Mesendoderm (in vitro differentiated cells): ENCODE results near the gene LLCFC1. TPM values are rescaled to one million over a fixed set of nuclear protein-coding genes. Genes with fewer than 3 reads are reported as not detected.

Experiments used
- DNase-seq: peaks from one replicate; pipeline ENCODE4 v3.0.0; 2013
- H2AK5ac ChIP-seq: 2 replicates; pipeline ENCODE4 v1.6.1; 2013; ENCODE audit warnings: low read length, inconsistent platforms
- H2BK120ac ChIP-seq: 2 replicates; pipeline ENCODE4 v1.6.1; 2013; ENCODE audit warnings: low read depth, mild to moderate bottlenecking, low read length, moderate library complexity, mixed read lengths
- H2BK15ac ChIP-seq: replicated peaks from 2 replicates; pipeline ENCODE4 v1.6.1; 2013; ENCODE audit warnings: low read depth, mild to moderate bottlenecking, moderate library complexity
- H2BK5ac ChIP-seq: 2 replicates; pipeline ENCODE4 v1.6.1; 2013; ENCODE audit warnings: low read length, inconsistent platforms
- H3K18ac ChIP-seq: 2 replicates; pipeline ENCODE4 v1.6.1; 2013; ENCODE audit warnings: mild to moderate bottlenecking, low read length, mixed read lengths
- H3K23ac ChIP-seq: one replicate; pipeline ENCODE4 v1.6.1; 2013; ENCODE audit warnings: low read length
- H3K27ac ChIP-seq: 2 replicates; pipeline ENCODE4 v1.5.1; 2013; ENCODE audit warnings: low read depth, mild to moderate bottlenecking, inconsistent platforms, low read length, moderate library complexity
- H3K27me3 ChIP-seq: 2 replicates; pipeline ENCODE4 v1.6.1; 2013; ENCODE audit warnings: low read length, control low read depth, mild to moderate bottlenecking, inconsistent platforms; ENCODE audit not compliant: insufficient read depth, poor library complexity
- H3K36me3 ChIP-seq: 2 replicates; pipeline ENCODE4 v1.6.1; 2013; ENCODE audit warnings: low read length, inconsistent platforms; ENCODE audit not compliant: control insufficient read depth, insufficient read depth
- H3K4ac ChIP-seq: one replicate; pipeline ENCODE4 v1.6.1; 2013; ENCODE audit warnings: low read depth, mild to moderate bottlenecking, low read length, moderate library complexity
- H3K4me1 ChIP-seq: 2 replicates; pipeline ENCODE4 v1.6.1; 2013; ENCODE audit warnings: low read depth, low read length, inconsistent platforms; ENCODE audit not compliant: control insufficient read depth
- H3K4me2 ChIP-seq: 2 replicates; pipeline ENCODE4 v1.6.1; 2013; ENCODE audit warnings: low read length
- H3K4me3 ChIP-seq: 2 replicates; pipeline ENCODE4 v1.5.1; 2013; ENCODE audit warnings: mild to moderate bottlenecking, low read length
- H3K56ac ChIP-seq: one replicate; pipeline ENCODE4 v1.6.1; 2013; ENCODE audit warnings: low read length
- H3K79me1 ChIP-seq: 2 replicates; pipeline ENCODE4 v1.6.1; 2013; ENCODE audit warnings: low read length, inconsistent platforms
- H3K79me2 ChIP-seq: 2 replicates; pipeline ENCODE4 v1.6.1; 2013; ENCODE audit warnings: mild to moderate bottlenecking, low read length; ENCODE audit not compliant: control insufficient read depth, insufficient read depth
- H3K9ac ChIP-seq: 2 replicates; pipeline ENCODE4 v1.6.1; 2013; ENCODE audit warnings: low read length, inconsistent platforms
- H4K5ac ChIP-seq: one replicate; pipeline ENCODE4 v1.6.1; 2013; ENCODE audit warnings: low read length
- H4K8ac ChIP-seq: one replicate; pipeline ENCODE4 v1.6.1; 2013; ENCODE audit warnings: low read depth, mild to moderate bottlenecking, control low read depth, low read length, moderate library complexity
- WGBS: extraction: QIAGEN DNeasy Blood & Tissue Kit; methylation state at CpG from one replicate; pipeline ENCODE4 v1.1.7; 2013; ENCODE audit warnings: low lambda C conversion rate, missing lambda C conversion rate; ENCODE audit not compliant: insufficient coverage; ENCODE audit errors: extremely low coverage; 5-methylcytosine and 5-hydroxymethylcytosine counted together
- polyA plus RNA-seq, 2 experiments: library from polyadenylated mRNA; stranded (reverse); fragments of 200-250 nt; gene quantifications; one replicate each; pipeline ENCODE4 v1.2.3, GENCODE V29; 2013

Gene LLCFC1
- polyA plus RNA-seq (2013, experiment 1 of 2), result not detected
- not detected for polyA plus RNA-seq (2013, experiment 2 of 2)

DNA sequence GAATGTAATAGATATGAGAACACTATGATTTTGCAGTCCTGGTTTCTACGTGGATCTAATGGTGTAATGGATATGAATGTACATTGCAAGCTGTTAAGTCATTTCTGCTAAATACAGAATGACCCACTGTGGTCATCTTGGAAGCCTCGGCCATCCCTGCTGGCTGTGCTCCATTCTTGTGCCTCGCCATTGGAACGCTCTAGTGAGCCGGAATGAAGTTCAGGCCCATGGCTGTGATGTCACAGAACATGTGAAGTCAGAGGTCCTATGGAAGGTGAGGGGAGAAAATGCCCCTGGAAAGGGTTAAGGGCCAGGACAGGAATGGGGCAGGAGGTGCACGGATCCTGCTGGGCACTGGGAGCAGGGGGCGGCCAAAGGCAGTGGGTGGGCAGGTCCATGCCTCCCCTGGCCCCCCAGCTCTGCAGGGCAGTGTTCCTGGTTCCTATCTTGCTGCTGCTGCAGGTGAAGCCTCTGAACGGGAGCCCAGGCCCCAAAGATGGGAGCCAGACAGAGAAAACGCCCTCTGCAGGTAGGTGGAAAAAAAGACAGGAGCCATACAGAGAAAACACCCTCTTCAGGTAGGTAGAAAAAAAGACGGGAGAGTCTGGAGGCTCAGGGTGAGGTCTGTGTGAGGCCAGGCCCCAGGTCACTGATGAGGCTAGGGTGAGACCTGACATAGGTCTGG is at the start of gene LLCFC1:
Gene LLCFC1 (plus strand): TSS at position 259 of the 685 bp plus-strand sequence. CDS start 138 bp downstream, at position 397.
- no peak within 1 kb of the TSS for H3K4ac ChIP-seq
- no peak within 1 kb of the TSS for H3K9ac ChIP-seq
- H4K5ac ChIP-seq, result no peak within 1 kb of the TSS
- no peak within 1 kb of the TSS for H3K4me3 ChIP-seq
- no peak within 1 kb of the TSS for H3K4me2 ChIP-seq
- H2BK5ac ChIP-seq, result no peak within 1 kb of the TSS
- H2BK15ac ChIP-seq, result no peak within 1 kb of the TSS
- no peaks in the 10 kb centered on the region for H3K4me1 ChIP-seq
- H3K56ac ChIP-seq, result no peak within 1 kb of the TSS
- no peak within 1 kb of the TSS for H2BK120ac ChIP-seq
- H3K79me2 ChIP-seq, result no peaks in the 10 kb centered on the region
- peak within 1 kb of the TSS; percentile 74 for H3K23ac ChIP-seq
- no CpG with 5 or more reads among the region's 10 CpGs for WGBS
- no peaks in the 10 kb centered on the region for H3K36me3 ChIP-seq
- DNase-seq, result peak; percentile 86
- no peak within 1 kb of the TSS for H3K27ac ChIP-seq
- no peaks in the 10 kb centered on the region for H3K79me1 ChIP-seq
- no peak within 1 kb of the TSS for H3K18ac ChIP-seq
- H3K27me3 ChIP-seq, result no peaks in the 10 kb centered on the region
- H2AK5ac ChIP-seq, result no peak within 1 kb of the TSS
- no peak within 1 kb of the TSS for H4K8ac ChIP-seq

DNA sequence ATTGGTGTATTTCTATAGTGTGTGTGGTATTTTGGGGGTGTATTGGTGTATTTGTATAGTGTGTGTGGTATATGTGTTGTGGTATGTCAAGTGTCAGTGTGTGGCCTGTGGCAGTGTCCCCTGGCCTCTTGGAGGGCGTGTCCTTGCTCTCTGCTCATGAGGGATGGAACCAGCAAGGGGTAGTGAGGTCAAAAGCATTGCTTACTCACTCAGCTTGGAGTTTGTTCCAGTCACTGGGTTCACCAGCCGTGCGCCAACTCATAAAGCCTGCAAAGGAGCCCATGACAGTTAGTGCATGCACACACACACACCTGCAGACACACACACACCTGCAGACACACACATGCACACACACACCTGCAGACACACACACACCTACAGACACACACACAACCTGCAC is 49.5 kb upstream of the LLCFC1 start:
- WGBS, result no CpG with 5 or more reads among the region's 3 CpGs

DNA sequence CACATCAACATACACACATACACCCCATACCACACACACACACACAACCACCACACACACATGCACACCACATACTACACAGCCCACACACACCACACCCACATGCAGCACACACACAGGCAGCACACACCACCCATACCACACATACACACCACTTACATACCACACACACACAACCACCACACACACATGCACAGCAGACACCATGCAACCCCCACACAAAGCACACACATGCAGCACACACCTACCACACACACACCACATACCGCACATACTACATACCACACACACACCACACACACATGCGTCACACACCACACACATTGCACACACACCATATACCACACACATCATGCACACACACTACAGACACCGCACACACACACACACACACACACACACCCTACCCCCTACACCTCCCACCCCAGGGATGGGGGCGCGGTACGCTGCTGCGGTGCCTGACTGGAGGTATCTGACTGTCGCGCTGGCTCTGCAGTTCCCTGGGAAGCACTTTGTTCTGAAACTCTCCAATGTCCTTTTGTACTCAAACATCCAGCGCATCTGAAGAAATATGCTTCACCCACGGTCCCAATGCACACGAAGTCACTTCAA is 48.3 kb upstream of the LLCFC1 start:
- WGBS, result no CpG with 5 or more reads among the region's 12 CpGs
- Histone ChIP-seq H2BK15ac (no peak overlapping the region), H3K4me1 (no peaks in the 10 kb centered on the region), H4K5ac (no peak overlapping the region), H3K23ac (no peak overlapping the region), H3K4me2 (no peak overlapping the region), H3K27ac (no peak overlapping the region), H2AK5ac (no peak overlapping the region), H3K18ac (no peak overlapping the region), H3K9ac (no peak overlapping the region), H3K79me2 (no peaks in the 10 kb centered on the region), H3K4ac (no peak overlapping the region), H3K36me3 (no peaks in the 10 kb centered on the region), H3K27me3 (no peaks in the 10 kb centered on the region), H3K4me3 (no peak overlapping the region), H2BK5ac (no peak overlapping the region), H4K8ac (no peak overlapping the region), H3K56ac (no peak overlapping the region), H2BK120ac (no peak overlapping the region), H3K79me1 (no peaks in the 10 kb centered on the region)
- no peak for DNase-seq

More for the DNA sequence above, 49.5 kb upstream of the LLCFC1 start:
- no peak overlapping the region for H4K8ac ChIP-seq
- no peaks in the 10 kb centered on the region for H3K4me1 ChIP-seq
- H3K23ac ChIP-seq, result no peak overlapping the region
- H3K9ac ChIP-seq, result no peak overlapping the region
- H2BK15ac ChIP-seq, result no peak overlapping the region
- no peak overlapping the region for H3K4ac ChIP-seq
- no peak for DNase-seq
- H3K79me1 ChIP-seq, result no peaks in the 10 kb centered on the region
- H3K4me3 ChIP-seq, result no peak overlapping the region
- H3K56ac ChIP-seq, result no peak overlapping the region
- H2BK5ac ChIP-seq, result no peak overlapping the region
- H3K27me3 ChIP-seq, result no peaks in the 10 kb centered on the region
- no peak overlapping the region for H4K5ac ChIP-seq
- H3K27ac ChIP-seq, result no peak overlapping the region
- no peaks in the 10 kb centered on the region for H3K36me3 ChIP-seq
- no peak overlapping the region for H3K4me2 ChIP-seq
- no peak overlapping the region for H3K18ac ChIP-seq
- no peak overlapping the region for H2AK5ac ChIP-seq
- no peaks in the 10 kb centered on the region for H3K79me2 ChIP-seq
- no peak overlapping the region for H2BK120ac ChIP-seq

DNA sequence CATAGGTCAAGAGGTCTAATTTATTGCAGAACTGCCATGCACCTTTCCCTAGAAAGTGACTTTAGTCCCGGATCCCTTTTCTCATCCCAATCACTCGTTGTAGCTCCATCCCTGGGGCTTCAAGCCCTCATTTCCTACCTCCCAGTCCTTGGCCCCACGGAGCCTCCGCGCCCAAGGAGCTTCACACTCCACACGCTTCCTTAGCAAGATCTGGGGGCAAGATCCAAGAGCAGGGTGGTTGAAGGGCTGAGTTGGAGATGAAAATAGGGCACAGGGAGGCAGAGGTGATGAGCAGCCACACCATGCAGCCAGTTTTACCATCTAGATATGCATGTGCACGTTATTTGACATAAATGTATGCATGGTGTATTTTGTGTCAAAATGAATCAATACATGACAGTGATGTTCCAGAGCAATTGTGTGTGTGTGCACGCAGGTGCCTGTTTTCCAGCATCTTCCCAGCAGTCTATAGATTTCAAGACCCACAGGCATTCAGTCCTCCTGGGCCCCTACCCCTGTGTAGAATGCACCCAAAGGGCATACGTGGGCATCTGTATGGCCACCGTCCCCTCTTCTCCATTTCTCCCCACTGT is 47.7 kb upstream of the LLCFC1 start:
- Histone ChIP-seq H4K8ac (no peak overlapping the region), H3K56ac (no peak overlapping the region), H2AK5ac (no peak overlapping the region), H2BK120ac (no peak overlapping the region), H3K4me3 (no peak overlapping the region), H2BK15ac (no peak overlapping the region), H4K5ac (no peak overlapping the region), H3K23ac (no peak overlapping the region), H2BK5ac (no peak overlapping the region), H3K18ac (no peak overlapping the region), H3K27ac (no peak overlapping the region), H3K4me2 (no peak overlapping the region), H3K36me3 (no peaks in the 10 kb centered on the region), H3K27me3 (no peaks in the 10 kb centered on the region), H3K79me1 (no peaks in the 10 kb centered on the region), H3K4ac (no peak overlapping the region), H3K9ac (no peak overlapping the region), H3K4me1 (no peaks in the 10 kb centered on the region), H3K79me2 (no peaks in the 10 kb centered on the region)
- DNase-seq, result no peak
- WGBS, result no CpG with 5 or more reads among the region's 10 CpGs

DNA sequence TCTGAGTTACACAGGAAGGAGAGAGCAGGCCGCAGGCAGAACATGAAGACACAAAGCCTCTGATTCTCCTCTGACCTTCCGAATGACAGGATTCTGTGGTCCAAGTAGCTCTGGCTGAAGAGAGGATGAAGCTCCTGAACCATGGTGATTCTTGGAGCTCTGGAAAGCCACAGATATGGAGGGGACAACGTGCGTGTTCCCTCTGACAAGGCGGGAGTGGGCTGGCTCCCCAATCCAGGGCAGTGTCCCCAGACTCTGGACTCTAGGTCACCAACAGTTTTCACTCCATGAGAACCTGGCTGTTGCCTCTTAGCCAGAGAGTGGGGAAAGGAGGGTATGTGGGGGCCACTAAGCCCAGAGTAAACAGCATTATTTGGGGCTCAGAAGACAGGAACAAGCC is 46.3 kb upstream of the LLCFC1 start:
- Histone ChIP-seq H2BK5ac (no peak overlapping the region), H3K18ac (no peak overlapping the region), H3K56ac (no peak overlapping the region), H3K79me1 (no peaks in the 10 kb centered on the region), H3K23ac (no peak overlapping the region), H3K4me3 (no peak overlapping the region), H4K5ac (no peak overlapping the region), H2AK5ac (no peak overlapping the region), H3K79me2 (no peaks in the 10 kb centered on the region), H2BK120ac (no peak overlapping the region), H3K27ac (no peak overlapping the region), H3K9ac (no peak overlapping the region), H3K27me3 (no peaks in the 10 kb centered on the region), H3K4me1 (no peaks in the 10 kb centered on the region), H3K36me3 (no peaks in the 10 kb centered on the region), H2BK15ac (no peak overlapping the region), H3K4ac (no peak overlapping the region), H4K8ac (no peak overlapping the region), H3K4me2 (no peak overlapping the region)
- no CpG with 5 or more reads among the region's 5 CpGs for WGBS
- no peak for DNase-seq
